ENCODE measurements around the gene RNF43.

DNA sequence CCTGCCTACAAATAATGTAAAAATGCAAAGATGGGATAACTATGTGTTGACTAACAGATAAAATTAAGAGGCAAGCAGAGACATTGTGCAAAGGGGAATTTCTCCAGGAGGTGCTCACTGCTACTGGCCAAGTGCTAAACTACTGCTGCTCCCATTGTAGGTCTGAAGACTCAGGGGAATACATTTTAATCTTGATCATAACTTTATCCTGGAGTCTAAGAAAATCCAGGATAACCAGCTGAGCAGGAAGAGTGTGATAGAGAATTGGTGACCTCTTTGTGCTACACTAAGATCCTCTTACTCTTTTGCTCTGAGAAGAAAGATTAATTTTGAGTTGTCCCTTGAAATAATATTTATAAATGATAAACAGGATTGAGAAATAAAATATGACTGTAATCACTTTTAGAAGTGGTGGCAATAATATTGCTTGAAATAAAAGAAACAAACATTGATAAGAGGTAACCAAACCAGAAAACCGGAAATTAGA lies 5.9 kb downstream of the RNF43 start:
- no peak for TF ChIP-seq CTCF (CRISPR knock-in tag; IDR thresholded peaks at IDR 0.05)
- no peak for TF ChIP-seq GTF2F1 (IDR thresholded peaks at IDR 0.05; ENCODE audit: low read length)
- TF ChIP-seq KLF13 (CRISPR knock-in tag; IDR thresholded peaks at IDR 0.05): no peak
- no peak for TF ChIP-seq CBX1 (IDR thresholded peaks at IDR 0.05; ENCODE audit: low read depth)
- TF ChIP-seq ZSCAN29 (CRISPR knock-in tag; conservative IDR thresholded peaks at IDR 0.05): no peak
- no peak for TF ChIP-seq ZNF891 (CRISPR knock-in tag; IDR thresholded peaks at IDR 0.05)
- no peak for TF ChIP-seq ZNF687 (CRISPR knock-in tag; IDR thresholded peaks at IDR 0.05)
- no peak for TF ChIP-seq RFX5 (IDR thresholded peaks at IDR 0.05; ENCODE audit: low read depth, low read length)
- TF ChIP-seq TERF1 (CRISPR knock-in tag; IDR thresholded peaks at IDR 0.05): no peak
